IPS DF 4.7 (cell line): ENCODE results near the gene ELP4.
"Not testable (repeated sequence)": the region's sequence is repeated elsewhere in the genome, so short reads cannot be mapped to it uniquely, and the experiment has no call there.

Experiments used
- DNase-seq: peaks from one replicate; pipeline ENCODE4 v3.0.0-alpha.2; 2013; ENCODE audit warnings: low spot score; ENCODE audit errors: extremely low read depth

The ELP4 gene

GRCh38 chr11:31641477-31642062 is 132.0 kb downstream of the ELP4 start:
- DNase-seq = peak; percentile 36

- no peak for DNase-seq
These were observed 134.3 kb downstream of the ELP4 start for GRCh38 chr11:31643857-31644256.

- DNase-seq = no peak
These were observed 136.2 kb downstream of the ELP4 start for GRCh38 chr11:31645747-31646146.

DNA sequence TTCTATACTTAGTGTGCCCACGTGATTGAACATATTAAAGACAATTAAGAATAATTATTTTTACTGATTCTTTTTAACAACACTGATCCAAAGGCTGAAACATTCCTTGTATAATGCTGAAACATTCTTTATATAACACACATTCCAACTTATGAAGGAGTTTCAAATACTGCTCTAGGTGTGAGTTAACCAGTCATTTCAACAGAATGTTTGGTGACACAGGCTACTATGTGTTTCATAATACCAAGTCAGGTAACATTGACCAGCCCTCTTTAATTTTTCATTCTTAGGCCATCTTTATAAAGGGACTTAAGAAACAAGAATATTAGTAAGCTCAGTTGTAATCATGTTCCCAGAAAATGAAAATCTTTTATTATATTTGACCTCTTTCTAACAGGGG is 136.6 kb downstream of the ELP4 start:
- no peak for DNase-seq

DNA sequence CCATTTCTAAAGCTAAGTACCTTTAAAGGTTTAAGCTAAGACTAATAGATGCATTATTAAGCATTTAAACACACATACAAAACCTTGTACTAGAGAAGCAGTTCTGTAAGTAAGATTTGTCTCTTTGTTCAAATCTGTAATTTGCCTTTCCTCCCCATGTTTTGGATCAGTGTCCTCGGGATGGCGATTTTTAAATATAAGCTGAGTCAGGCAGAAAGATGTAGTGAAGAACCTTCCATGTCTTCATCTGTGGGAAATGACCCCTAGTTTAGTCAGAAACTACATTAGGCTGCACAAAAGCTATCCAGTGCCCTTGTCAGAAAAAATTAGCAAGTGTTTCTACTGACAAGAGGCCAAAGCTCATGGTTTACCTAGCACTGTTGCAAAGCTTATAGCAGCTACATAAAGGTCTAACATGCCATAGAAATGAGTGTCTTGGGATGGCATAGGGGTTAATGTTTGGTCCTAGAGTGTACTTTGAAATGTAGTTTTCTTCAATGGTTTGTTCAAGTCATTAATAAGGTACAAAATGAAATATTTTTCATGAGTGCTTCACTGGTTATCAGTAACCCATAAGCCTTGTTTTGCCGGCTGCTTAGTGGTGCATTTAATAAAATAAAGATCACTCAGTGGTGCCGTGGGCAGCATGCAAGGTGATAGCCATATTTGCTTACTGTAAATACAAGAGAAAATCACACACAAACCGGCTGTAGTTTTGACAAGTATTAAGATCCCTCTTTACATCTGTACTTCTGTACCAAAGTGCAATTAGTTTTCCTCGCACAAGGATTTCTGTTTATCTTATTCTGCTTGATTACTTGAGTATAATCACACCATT is 139.8 kb downstream of the ELP4 start:
- DNase-seq = no peak

DNA sequence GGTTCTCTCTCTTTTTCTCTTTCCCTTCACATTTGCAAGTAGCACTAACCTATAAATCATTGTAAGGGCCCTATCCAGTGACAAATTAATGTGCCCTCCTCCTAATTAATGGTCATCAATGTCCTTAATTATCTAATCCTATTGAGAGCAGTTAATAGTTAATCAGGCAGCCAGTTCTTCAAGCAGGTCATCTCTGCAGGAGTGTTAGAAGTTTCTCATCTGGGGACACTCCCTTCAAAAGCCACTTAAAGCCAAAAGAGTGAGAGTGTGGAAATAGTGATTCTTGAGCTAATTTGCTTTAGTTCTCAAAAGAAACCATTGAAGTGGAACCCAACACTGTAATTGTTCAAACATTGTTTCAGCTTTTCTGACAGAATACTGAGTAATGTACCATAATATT is 141.6 kb downstream of the ELP4 start:
- no peak for DNase-seq

- no peak for DNase-seq
These were observed 142.3 kb downstream of the ELP4 start for GRCh38 chr11:31651822-31652221.

DNA sequence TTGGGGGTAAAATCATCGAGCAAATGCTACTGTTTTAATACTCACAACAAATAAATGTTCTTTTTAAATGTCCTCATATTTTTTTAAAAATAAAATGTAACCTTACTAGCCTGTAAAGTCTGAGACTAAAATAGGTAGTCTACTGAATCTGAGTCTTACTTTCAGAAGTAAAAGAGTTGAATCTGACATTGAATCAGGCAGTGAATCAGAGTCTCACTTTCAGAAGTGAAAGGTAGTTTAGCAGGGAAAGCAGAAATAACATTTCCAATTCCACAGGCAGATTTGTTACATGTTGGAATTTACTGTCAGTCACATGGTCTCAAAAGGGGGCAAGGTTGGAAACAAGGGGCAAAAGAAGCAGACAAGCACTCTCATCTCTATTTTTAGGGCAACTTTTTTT is 143.0 kb downstream of the ELP4 start:
- no peak for DNase-seq

GRCh38 chr11:31655483-31655882 is 145.9 kb downstream of the ELP4 start:
- DNase-seq = no peak

GRCh38 chr11:31656051-31656450 is 146.5 kb downstream of the ELP4 start:
- DNase-seq = no peak

DNA sequence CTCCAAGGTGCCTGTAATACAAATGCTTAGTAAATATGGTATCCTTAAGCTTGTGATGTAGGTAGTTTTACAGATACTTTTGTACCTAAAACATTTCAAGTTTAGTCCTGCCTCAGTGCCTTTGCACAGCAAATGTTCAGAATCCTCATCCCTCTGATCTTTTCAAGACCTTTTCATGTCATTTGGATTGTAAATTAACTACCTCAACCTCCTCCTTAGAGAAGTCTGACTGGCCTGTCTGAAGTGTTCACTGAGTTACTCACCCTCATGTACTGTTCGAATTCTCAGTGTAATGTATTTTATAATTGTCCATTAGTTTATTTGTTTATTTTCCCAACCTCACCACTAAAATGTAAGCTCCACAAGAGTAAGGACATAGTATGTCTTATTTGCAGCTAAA is 147.5 kb downstream of the ELP4 start:
- DNase-seq = no peak

- DNase-seq = no peak
These were observed 154.6 kb downstream of the ELP4 start for GRCh38 chr11:31664129-31664528.

GRCh38 chr11:31664954-31665353 is 155.4 kb downstream of the ELP4 start:
- no peak for DNase-seq

GRCh38 chr11:31671681-31672080 is 162.1 kb downstream of the ELP4 start:
- DNase-seq = no peak

DNA sequence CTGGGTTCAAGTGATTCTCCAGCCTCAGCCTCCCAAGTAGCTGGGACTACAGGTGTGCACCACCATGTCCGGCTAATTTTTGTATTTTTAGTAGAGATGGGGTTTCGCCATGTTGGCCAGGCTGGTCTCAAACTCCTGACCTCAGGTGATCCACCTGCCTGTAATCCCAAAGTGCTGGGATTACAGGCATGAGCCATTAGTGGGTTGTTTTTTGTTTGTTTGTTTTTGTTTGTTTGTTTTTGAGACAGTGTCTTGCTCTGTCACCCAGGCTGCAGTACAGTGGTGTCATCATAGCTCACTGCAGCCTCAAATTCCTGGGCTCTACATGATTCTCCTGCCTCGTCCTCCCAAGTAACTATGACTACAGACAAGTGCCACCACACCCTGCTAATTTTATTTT is 163.5 kb downstream of the ELP4 start:
- DNase-seq = not testable (repeated sequence)

DNA sequence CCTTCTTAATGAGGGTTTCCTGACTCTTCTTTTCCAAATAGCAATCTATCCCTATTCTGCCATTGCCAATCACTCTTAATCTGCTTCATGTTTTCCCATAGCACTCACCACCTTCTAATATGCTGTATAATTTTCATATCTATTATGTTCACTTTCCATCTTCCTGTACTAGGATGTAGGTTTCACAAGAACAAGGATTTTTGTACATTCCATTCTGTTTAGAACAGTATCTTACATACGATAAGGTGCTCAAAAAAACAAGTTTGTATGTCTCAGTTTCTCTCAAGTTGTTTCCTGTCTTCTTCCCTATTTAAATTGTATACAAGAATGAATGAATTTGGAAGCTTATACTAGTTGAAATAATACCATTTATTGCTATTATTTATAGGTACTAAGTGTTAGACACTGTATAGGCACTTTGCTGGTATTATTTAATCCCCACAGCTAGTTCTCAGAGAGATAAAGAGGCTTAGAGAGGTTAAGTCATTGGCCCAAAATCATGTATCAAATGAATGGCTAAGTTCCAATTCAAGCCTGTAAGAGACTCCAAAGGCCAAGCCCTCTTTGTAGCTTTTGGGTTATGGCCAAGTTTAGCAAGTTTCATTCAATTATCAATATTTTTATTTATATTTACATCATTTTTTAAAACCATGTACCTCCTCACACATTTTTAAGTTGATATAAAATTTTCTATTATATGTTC is 166.9 kb downstream of the ELP4 start:
- no peak for DNase-seq

GRCh38 chr11:31680770-31681169 is 171.2 kb downstream of the ELP4 start:
- DNase-seq = no peak

DNA sequence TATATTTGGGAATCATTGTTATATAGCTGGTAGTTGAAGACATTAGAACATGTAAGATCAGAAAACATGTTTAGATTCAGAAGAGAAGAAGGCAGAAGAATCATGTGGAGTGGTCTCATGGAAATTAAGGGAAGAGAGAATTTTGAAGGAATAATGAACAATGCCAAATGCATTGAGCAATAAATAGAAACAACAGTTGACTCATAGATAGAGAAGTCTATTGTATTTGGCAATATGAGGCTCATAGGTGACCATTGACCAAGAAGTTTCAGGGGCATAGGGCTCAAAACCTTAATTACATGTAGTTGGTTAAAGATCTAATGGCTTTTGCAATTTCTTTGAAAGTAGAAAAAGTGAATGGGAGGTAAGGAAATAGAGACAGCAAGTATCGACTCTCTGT is 177.7 kb downstream of the ELP4 start:
- DNase-seq = no peak

DNA sequence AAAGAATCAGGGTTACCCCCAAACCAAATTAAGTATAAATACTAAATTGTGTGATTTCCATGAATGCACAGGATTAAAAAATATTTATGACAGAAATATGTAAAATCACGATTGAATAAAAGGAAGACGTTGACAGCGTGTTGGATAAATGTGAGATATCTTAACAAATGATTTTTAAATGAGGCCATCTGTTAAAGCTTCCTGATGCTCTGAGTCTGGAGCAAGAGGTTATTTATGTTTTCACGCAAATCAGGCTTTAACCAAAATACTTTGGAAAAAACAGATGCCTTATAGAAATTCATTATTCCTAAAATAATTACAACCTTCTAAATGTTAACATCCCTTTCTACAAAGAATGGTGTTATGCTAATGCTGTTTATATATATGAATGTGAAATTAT is 178.3 kb downstream of the ELP4 start:
- DNase-seq = no peak

DNA sequence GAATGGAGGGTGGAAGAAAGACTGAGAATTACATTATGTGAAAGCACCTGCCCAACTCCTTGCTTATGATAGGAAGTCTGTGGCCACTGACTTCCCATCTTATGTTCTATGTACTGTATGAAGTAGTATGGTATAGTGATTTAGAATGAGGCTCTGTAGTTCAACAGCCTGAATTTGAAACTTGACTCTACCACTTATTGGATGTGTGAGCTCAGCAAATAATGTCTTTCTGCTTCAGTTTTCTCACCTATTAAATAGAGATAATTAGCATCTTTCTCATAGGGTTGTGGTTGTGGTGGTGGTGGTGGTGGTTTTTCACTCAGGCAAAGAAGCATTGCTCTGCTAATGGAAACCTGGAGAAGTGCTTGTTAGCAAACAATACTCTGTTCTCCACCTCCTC is 180.0 kb downstream of the ELP4 start:
- DNase-seq = no peak

- no peak for DNase-seq
These were observed 180.5 kb downstream of the ELP4 start for GRCh38 chr11:31690041-31690440.

DNA sequence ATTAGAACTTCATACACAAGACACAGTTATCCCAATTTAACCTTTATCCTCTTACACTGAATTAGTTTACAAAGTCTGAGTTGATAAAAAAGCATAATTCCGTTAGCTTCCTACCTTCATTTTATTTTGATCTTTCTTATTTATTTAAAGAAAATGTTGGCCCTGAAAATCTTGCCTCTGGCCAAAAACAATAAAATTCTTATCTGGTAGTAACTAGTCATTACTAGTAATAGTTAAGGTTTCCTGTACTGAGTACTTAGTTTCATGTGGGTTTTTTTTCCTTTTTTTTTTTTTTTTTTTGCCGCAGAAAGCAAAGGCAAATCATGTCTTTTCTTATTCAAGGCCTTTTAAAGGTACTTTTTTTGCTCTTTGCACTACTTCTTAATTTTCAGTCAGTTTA is 180.9 kb downstream of the ELP4 start:
- no peak for DNase-seq

DNA sequence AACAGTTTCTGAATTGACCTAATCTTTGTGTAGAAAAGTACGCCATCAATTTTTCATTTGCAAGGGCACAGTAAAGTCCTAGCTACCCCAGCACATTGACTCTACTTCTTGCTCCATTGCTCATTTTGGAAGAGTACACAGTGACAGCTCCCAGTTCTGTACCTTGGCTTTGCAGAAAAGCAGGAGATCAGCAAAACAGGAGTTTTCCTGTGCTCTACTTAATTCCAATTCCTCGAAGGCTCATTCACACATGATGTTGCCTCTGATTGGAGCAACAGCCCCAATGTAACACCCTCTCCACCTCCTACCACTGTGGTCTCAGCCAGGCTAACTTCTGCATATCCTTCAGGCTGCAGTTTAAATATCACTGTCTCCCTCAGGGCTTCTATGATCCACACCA is 182.9 kb downstream of the ELP4 start:
- no peak for DNase-seq
